Measurements from ENCODE around the gene RASL10A. TPM values are rescaled to one million over a fixed set of nuclear protein-coding genes. Genes with fewer than 3 reads are reported as not detected.

RASL10A gene
- total and polyA plus RNA-seq, 2 experiments from 2014 or later, result 1.2 to 3.6 TPM

DNA sequence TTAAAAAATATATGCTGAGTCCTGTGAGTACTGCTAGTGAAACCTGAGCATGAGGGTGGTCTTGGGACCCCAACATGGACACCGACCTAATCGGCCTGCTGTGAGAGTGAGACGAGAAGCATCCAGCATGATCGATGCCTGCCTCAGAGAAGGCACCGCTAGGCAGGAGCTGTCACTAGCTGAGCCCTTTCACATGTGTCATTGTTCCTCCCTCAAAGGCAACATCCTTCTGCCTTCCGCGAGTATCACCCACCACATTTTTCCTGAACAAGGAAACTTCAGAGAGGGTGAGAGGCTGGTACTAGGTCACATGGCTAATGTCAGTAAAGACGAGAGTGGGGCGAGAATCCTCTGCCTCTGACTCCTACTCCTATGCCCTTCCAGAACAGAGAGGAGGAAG, 37.3 kb upstream of the RASL10A start:
- Histone ChIP-seq H3K27ac (no peak overlapping the region), H3K9me3 (ENCODE audit: low read depth) (no peaks in the 10 kb centered on the region), H3K36me3 (peaks cover 51% of the 10 kb centered on the region), H3K4me3 (no peak overlapping the region), H3K4me1 (ENCODE audit: low read depth) (no peaks in the 10 kb centered on the region), H3K27me3 (no peaks in the 10 kb centered on the region)
- TF ChIP-seq, protein P1, sequence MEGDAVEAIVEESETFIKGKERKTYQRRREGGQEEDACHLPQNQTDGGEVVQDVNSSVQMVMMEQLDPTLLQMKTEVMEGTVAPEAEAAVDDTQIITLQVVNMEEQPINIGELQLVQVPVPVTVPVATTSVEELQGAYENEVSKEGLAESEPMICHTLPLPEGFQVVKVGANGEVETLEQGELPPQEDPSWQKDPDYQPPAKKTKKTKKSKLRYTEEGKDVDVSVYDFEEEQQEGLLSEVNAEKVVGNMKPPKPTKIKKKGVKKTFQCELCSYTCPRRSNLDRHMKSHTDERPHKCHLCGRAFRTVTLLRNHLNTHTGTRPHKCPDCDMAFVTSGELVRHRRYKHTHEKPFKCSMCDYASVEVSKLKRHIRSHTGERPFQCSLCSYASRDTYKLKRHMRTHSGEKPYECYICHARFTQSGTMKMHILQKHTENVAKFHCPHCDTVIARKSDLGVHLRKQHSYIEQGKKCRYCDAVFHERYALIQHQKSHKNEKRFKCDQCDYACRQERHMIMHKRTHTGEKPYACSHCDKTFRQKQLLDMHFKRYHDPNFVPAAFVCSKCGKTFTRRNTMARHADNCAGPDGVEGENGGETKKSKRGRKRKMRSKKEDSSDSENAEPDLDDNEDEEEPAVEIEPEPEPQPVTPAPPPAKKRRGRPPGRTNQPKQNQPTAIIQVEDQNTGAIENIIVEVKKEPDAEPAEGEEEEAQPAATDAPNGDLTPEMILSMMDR (IDR thresholded peaks at IDR 0.05; ENCODE audit: low read depth, low read length), result no peak
- no peak for DNase-seq (ENCODE audit: low read depth in 1 of 2, low spot score in 1 of 2)

DNA sequence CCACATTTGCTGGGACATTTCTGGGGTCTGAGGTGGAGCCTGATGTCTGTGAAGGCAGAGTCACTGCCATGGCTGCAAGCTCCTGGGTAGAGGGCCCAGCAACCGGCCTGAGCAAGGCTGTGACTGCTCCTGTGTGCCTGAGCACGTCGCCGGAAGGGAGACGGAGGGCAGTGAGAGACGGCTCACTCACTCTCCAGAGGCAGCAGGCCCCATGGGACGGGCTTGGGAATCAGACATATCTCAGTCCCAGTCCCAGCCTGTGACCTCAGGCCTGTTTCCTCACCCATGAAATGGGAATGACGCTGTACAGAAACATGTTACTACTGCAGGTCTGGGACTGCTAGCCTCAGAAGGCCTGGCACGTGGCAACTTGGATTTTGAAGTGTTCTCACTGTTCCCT, 36.4 kb upstream of the RASL10A start:
- Histone ChIP-seq H3K4me1 (ENCODE audit: low read depth) (no peaks in the 10 kb centered on the region), H3K27ac (no peak overlapping the region), H3K4me3 (no peak overlapping the region), H3K27me3 (no peaks in the 10 kb centered on the region), H3K9me3 (ENCODE audit: low read depth) (no peaks in the 10 kb centered on the region), H3K36me3 (peaks cover 57% of the 10 kb centered on the region)
- DNase-seq (ENCODE audit: low read depth in 1 of 2, low spot score in 1 of 2), result no peak
- TF ChIP-seq, protein P1 (IDR thresholded peaks at IDR 0.05; ENCODE audit: low read depth, low read length), result no peak

DNA sequence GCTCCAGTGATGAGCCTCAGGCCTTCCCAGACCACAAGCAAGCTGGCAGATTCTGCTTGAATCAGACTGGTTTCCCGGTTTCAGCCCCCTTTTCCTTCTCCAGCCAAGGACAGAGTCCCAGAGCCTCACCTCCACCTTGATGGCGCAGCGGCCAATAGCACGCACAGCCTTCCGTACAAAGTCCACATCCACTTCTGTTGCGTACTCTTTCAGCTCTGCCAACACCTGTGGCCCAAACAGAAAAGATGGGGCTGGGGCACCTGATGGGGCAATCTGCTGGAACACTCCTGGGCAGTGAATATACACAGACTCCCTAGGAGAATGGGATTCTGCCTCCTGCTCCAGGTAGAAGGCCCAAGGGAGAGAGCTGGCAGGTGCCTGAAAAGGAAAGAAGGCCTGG, 35.5 kb upstream of the RASL10A start:
- Histone ChIP-seq H3K36me3 (peaks cover 57% of the 10 kb centered on the region), H3K27me3 (no peaks in the 10 kb centered on the region)
- TF ChIP-seq, protein P1 (IDR thresholded peaks at IDR 0.05; ENCODE audit: low read depth, low read length), result no peak

DNA sequence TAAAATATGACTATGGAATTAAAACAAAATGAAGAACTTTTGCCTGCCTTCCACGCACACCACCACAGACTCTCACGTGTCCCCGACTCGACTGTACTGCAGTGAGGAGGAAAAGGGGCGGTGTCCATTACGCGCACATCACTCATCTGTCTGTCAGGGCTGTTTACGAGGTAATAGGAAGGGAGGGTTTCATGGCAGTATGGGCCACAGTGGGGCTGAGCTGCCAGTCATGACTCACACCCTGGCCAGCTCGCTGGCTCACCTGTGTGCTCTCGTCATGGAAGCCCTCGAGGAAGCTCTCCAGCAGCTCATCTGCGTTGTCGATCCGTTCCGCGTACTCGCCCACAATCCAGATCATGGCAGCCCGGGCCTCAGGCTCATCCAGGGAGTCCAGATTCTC, 33.5 kb upstream of the RASL10A start:
- H3K27me3 ChIP-seq, result no peaks in the 10 kb centered on the region
- H3K9me3 ChIP-seq (ENCODE audit: low read depth), result no peaks in the 10 kb centered on the region
- peaks cover 54% of the 10 kb centered on the region for H3K36me3 ChIP-seq
- H3K4me1 ChIP-seq (ENCODE audit: low read depth), result peaks cover 5% of the 10 kb centered on the region
- DNase-seq (ENCODE audit: low read depth in 1 of 2, low spot score in 1 of 2), result no peak
- no peak overlapping the region for H3K4me3 ChIP-seq
- no peak overlapping the region for H3K27ac ChIP-seq
- TF ChIP-seq, protein P1 (IDR thresholded peaks at IDR 0.05; ENCODE audit: low read depth, low read length), result no peak

More for the DNA sequence above, 35.5 kb upstream of the RASL10A start:
- no peak overlapping the region for H3K4me3 ChIP-seq
- no peak overlapping the region for H3K27ac ChIP-seq
- DNase-seq (ENCODE audit: low read depth in 1 of 2, low spot score in 1 of 2), result no peak
- H3K4me1 ChIP-seq (ENCODE audit: low read depth), result no peaks in the 10 kb centered on the region
- no peaks in the 10 kb centered on the region for H3K9me3 ChIP-seq (ENCODE audit: low read depth)

DNA sequence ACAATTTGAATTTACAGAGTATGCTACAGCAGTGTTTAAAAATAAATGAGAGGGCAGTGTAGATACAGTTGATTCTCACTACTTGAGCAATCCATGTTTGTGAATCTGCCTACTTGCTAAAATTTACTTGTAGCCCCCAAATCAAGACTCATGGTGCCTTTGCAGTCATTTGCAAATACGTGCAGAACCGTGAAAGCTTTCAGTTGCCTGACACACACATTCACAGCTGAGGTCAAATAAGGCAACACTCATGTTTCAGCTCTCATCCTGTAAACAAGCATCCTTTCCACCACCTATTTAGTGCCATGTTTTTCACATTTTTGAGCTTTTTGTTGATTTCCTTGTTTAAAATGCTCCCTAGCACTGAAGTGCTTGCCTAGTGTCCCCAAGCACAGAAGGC, 32.5 kb upstream of the RASL10A start:
- no peak overlapping the region for H3K27ac ChIP-seq
- H3K27me3 ChIP-seq, result no peaks in the 10 kb centered on the region
- no peaks in the 10 kb centered on the region for H3K9me3 ChIP-seq (ENCODE audit: low read depth)
- H3K36me3 ChIP-seq, result peaks cover 48% of the 10 kb centered on the region
- peaks cover 14% of the 10 kb centered on the region for H3K4me1 ChIP-seq (ENCODE audit: low read depth)
- TF ChIP-seq, protein P1 (IDR thresholded peaks at IDR 0.05; ENCODE audit: low read depth, low read length), result no peak
- no peak overlapping the region for H3K4me3 ChIP-seq
- no peak for DNase-seq (ENCODE audit: low read depth in 1 of 2, low spot score in 1 of 2)

DNA sequence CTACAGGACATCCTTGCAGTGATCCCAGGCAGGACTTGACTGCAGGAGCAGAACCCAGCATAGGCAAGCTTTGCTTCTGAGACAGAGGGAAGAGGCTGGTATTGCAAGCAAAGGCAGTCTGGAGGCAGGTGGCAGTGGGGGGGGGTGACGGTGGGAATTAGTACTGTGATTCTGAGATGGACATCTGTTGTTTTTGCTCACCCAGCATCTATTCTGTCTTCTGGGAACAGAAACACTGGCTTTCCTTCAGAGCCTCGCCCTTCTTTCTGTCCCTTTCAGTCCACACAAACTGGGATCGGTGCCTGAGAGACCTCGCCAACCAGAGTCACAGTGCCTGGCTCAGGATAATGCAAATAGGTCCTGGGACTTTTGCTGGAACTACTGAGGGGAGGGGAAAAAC, 31.2 kb upstream of the RASL10A start:
- no peaks in the 10 kb centered on the region for H3K27me3 ChIP-seq
- no peaks in the 10 kb centered on the region for H3K9me3 ChIP-seq (ENCODE audit: low read depth)
- H3K36me3 ChIP-seq, result peaks cover 45% of the 10 kb centered on the region
- no peak overlapping the region for H3K4me3 ChIP-seq
- H3K27ac ChIP-seq, result no peak overlapping the region
- DNase-seq (ENCODE audit: low read depth in 1 of 2, low spot score in 1 of 2), result no peak
- TF ChIP-seq, protein P1 (IDR thresholded peaks at IDR 0.05; ENCODE audit: low read depth, low read length), result no peak
- peaks cover 26% of the 10 kb centered on the region for H3K4me1 ChIP-seq (ENCODE audit: low read depth)

Data from cardiac muscle cell (in vitro differentiated cells and primary cell).